Measurements from ENCODE around the gene DCHS2. TPM values are rescaled to one million over a fixed set of nuclear protein-coding genes. Genes with fewer than 3 reads are reported as not detected.

Gene DCHS2
- total RNA-seq, 2 experiments from 2014 or later: not detected

DNA sequence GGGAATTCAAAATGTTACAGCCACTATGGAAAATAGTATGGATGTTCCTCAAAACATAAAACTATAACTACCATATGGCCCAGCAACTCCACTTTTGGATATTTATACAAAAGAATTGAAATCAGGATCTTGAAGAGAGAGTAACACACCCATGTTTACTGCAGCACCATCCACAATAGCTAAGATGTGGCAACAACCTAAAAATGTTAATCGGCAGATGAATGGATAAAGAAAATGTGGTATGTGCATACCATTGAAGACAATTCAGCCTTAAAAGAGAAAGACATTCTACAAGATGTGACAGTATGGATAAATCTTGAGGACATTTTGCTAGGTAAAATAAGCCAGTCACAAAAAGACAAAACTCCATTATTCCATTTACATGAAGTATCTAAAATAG is 171.9 kb downstream of the DCHS2 start:
- Histone ChIP-seq H3K79me2 (ENCODE audit: insufficient read depth, low read depth, low read length) (no peaks in the 10 kb centered on the region), H2AFZ (ENCODE audit: low read length) (no peak overlapping the region), H3K27ac (ENCODE audit: low read depth, low read length, poor library complexity, severe bottlenecking) (no peak overlapping the region), H3K4me2 (ENCODE audit: low read length) (no peak overlapping the region), H3K9me2 (ENCODE audit: insufficient read depth, low read length) (no peaks in the 10 kb centered on the region), H3K4me1 (ENCODE audit: insufficient read depth, low read length, poor library complexity, severe bottlenecking) (no peaks in the 10 kb centered on the region), H3K36me3 (ENCODE audit: insufficient read depth, low read length) (no peaks in the 10 kb centered on the region), H4K20me1 (ENCODE audit: insufficient read depth, low read length) (no peaks in the 10 kb centered on the region), H3K4me3 (ENCODE audit: low read depth, low read length, poor library complexity, severe bottlenecking) (no peak overlapping the region), H3K9me3 (ENCODE audit: low read length) (0 out of 2 replicates have a peak, but pooled peaks cover 6% of the 10 kb centered on the region)
- no peak for DNase-seq (ENCODE audit: low spot score)
- no TSS peak for BruUV-seq (replicated peaks)
- no peak for TF ChIP-seq EZH2phosphoT487 (IDR thresholded peaks at IDR 0.05; ENCODE audit: borderline replicate concordance, low read depth, low read length)
- TF ChIP-seq, protein P1, sequence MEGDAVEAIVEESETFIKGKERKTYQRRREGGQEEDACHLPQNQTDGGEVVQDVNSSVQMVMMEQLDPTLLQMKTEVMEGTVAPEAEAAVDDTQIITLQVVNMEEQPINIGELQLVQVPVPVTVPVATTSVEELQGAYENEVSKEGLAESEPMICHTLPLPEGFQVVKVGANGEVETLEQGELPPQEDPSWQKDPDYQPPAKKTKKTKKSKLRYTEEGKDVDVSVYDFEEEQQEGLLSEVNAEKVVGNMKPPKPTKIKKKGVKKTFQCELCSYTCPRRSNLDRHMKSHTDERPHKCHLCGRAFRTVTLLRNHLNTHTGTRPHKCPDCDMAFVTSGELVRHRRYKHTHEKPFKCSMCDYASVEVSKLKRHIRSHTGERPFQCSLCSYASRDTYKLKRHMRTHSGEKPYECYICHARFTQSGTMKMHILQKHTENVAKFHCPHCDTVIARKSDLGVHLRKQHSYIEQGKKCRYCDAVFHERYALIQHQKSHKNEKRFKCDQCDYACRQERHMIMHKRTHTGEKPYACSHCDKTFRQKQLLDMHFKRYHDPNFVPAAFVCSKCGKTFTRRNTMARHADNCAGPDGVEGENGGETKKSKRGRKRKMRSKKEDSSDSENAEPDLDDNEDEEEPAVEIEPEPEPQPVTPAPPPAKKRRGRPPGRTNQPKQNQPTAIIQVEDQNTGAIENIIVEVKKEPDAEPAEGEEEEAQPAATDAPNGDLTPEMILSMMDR (conservative IDR thresholded peaks at IDR 0.05; ENCODE audit: low read length): no peak
- CTCF ChIA-PET (ENCODE audit: unreplicated experiment): no interaction called here
- POLR2A ChIA-PET: interaction anchor here (0.7 kb wide), 1 partner anchor 13 kb away, joined by 4 read pairs; no protein-coding TSS in a partner anchor
- intact Hi-C loops (cut with micrococcal nuclease; ENCODE audit: unreplicated experiment): no loop called here

DNA sequence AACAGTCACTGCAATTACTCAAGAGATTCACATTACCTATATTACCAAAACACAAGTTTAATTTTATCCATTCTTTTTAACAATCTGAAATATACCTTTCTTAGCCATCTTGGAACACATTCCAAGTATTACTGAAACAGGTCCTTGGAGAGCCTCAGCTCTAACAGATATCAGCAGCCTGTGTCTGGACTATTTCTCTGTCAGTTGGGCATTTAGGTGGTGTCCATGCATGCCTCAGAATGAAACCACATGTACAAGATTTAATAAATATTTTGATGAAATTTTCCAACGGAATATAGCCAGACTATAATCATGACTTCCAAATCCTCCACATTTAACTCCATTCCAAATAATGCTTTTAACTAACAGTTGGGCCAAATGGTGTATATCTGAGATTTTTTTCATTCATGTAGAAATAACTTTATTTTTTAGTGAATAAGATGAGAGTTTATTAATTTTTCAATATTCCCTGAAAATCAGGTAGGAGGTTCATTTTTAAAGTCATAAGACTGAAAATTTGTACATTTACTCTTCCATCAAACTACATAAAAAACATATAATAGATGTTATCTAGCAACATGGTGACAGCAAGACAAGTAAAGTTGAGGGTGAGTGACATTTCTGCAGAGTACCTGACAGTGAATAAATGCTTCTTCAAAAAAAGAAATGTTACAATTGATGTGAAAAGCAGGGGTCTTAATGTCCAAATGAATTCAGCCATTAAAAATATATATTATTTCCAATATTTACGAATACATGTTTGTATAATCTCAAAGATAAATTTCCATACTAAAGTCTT is 174.2 kb downstream of the DCHS2 start:
- Histone ChIP-seq H3K27ac (ENCODE audit: low read depth, low read length, poor library complexity, severe bottlenecking) (no peak overlapping the region), H2AFZ (ENCODE audit: low read length) (no peak overlapping the region), H3K4me2 (ENCODE audit: low read length) (no peak overlapping the region), H4K20me1 (ENCODE audit: insufficient read depth, low read length) (no peaks in the 10 kb centered on the region), H3K9me2 (ENCODE audit: insufficient read depth, low read length) (no peaks in the 10 kb centered on the region), H3K9me3 (ENCODE audit: low read length) (0 out of 2 replicates have a peak, but pooled peaks cover 6% of the 10 kb centered on the region), H3K4me3 (ENCODE audit: low read depth, low read length, poor library complexity, severe bottlenecking) (no peak overlapping the region), H3K79me2 (ENCODE audit: insufficient read depth, low read depth, low read length) (no peaks in the 10 kb centered on the region), H3K36me3 (ENCODE audit: insufficient read depth, low read length) (no peaks in the 10 kb centered on the region), H3K4me1 (ENCODE audit: insufficient read depth, low read length, poor library complexity, severe bottlenecking) (no peaks in the 10 kb centered on the region)
- POLR2A ChIA-PET: no interaction called here
- no peak for TF ChIP-seq EZH2phosphoT487 (IDR thresholded peaks at IDR 0.05; ENCODE audit: borderline replicate concordance, low read depth, low read length)
- TF ChIP-seq, protein P1 (conservative IDR thresholded peaks at IDR 0.05; ENCODE audit: low read length): no peak
- CTCF ChIA-PET (ENCODE audit: unreplicated experiment): no interaction called here
- intact Hi-C loops (cut with micrococcal nuclease; ENCODE audit: unreplicated experiment): no loop called here
- BruUV-seq (replicated peaks): no TSS peak
- DNase-seq (ENCODE audit: low spot score): no peak

DNA sequence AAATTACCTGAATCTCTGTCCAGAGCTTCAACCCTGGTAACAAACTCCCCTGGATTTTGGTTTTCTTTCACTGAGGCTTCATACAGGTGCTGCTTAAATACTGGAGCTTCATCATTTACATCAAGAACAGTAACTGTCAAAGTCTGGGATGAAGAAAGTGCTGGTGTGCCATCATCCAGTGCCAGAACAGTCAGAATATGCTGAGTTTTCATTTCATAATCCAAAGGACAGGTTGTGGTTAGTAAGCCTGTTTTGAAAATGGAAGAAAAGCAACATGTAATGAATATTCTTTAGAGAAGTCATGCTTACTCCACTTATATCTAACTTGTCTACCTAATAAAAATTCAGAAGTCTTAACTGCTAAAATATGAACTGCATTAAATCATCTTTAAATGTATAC is 175.9 kb downstream of the DCHS2 start:
- BruUV-seq (replicated peaks): no TSS peak
- CTCF ChIA-PET (ENCODE audit: unreplicated experiment): no interaction called here
- TF ChIP-seq, protein P1 (conservative IDR thresholded peaks at IDR 0.05; ENCODE audit: low read length): no peak
- TF ChIP-seq EZH2phosphoT487 (IDR thresholded peaks at IDR 0.05; ENCODE audit: borderline replicate concordance, low read depth, low read length): no peak

More for the DNA sequence above, 175.9 kb downstream of the DCHS2 start:
- Histone ChIP-seq H3K36me3 (ENCODE audit: insufficient read depth, low read length) (no peaks in the 10 kb centered on the region), H3K4me3 (ENCODE audit: low read depth, low read length, poor library complexity, severe bottlenecking) (no peak overlapping the region), H2AFZ (ENCODE audit: low read length) (no peak overlapping the region), H3K4me2 (ENCODE audit: low read length) (no peak overlapping the region), H3K27ac (ENCODE audit: low read depth, low read length, poor library complexity, severe bottlenecking) (no peak overlapping the region), H4K20me1 (ENCODE audit: insufficient read depth, low read length) (no peaks in the 10 kb centered on the region), H3K4me1 (ENCODE audit: insufficient read depth, low read length, poor library complexity, severe bottlenecking) (no peaks in the 10 kb centered on the region), H3K9me2 (ENCODE audit: insufficient read depth, low read length) (no peaks in the 10 kb centered on the region), H3K9me3 (ENCODE audit: low read length) (0 out of 2 replicates have a peak, but pooled peaks cover 6% of the 10 kb centered on the region), H3K79me2 (ENCODE audit: insufficient read depth, low read depth, low read length) (no peaks in the 10 kb centered on the region)
- DNase-seq (ENCODE audit: low spot score): no peak
- intact Hi-C loops (cut with micrococcal nuclease; ENCODE audit: unreplicated experiment): no loop called here
- POLR2A ChIA-PET: interaction anchor here (1.2 kb wide), 1 partner anchor 16 kb away, joined by 4 read pairs; no protein-coding TSS in a partner anchor

All from OCI-LY7 (cell line).